ENCODE data around the gene GXYLT1.

Gene GXYLT1

GRCh38 chr12:42162965-42163364 lies 18.3 kb upstream of the GXYLT1 start:
- Histone ChIP-seq H3K27ac (no peak overlapping the region), H3K4me1 (peaks cover 0 to 13% (median 3%) of the 10 kb centered on the region in 10 experiments; a peak in 7 of 20 replicates), H3K9me3 (replicated peaks in 1 of 11) (no peaks in the 10 kb centered on the region), H3K4me2 (peak overlapping the region in 2 of 11 experiments; percentile 16 to 35; a peak in 5 of 22 replicates), H3K9ac (no peak overlapping the region), H3K27me3 (no peaks in the 10 kb centered on the region), H3K4me3 (no peak overlapping the region), H3K36me3 (peaks cover 17 to 48% (median 31%) of the 10 kb centered on the region in 11 experiments; a peak in 21 of 22 replicates), H4K20me1 (peaks cover 0 to 9% (median 0%) of the 10 kb centered on the region in 11 experiments; a peak in 2 of 22 replicates)
- TF ChIP-seq Cebpa-rat (IDR thresholded peaks at IDR 0.05) = no peak

DNA sequence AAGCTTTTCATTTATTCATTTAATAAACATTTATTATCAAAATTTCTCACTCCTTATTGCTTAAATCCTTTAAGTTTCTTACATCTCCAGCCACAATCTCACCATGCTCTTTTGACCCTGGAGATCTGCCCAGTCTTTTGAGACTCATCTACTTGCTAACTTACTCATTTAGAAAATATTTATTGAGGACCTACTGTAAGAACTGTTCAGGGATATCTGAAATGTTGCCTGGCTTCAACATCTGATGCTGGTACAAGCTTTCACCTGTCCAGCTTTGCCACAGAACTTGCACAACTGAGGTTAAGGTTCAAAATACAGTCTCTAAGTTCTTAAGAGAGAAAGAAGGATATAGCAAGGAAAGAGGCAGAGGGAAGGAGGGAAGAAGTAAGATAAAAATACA lies 17.5 kb upstream of the GXYLT1 start:
- Histone ChIP-seq H3K4me3 (no peak overlapping the region), H3K4me2 (no peak overlapping the region), H3K27me3 (no peaks in the 10 kb centered on the region), H3K9ac (no peak overlapping the region), H4K20me1 (peaks cover 0 to 9% (median 0%) of the 10 kb centered on the region in 11 experiments; a peak in 2 of 22 replicates), H3K4me1 (peaks cover 0 to 13% (median 3%) of the 10 kb centered on the region in 10 experiments; a peak in 7 of 20 replicates), H3K36me3 (peaks cover 23 to 46% (median 33%) of the 10 kb centered on the region in 11 experiments; a peak in 21 of 22 replicates), H3K9me3 (replicated peaks in 1 of 11) (no peaks in the 10 kb centered on the region), H3K27ac (no peak overlapping the region)
- no peak for TF ChIP-seq Cebpa-rat (IDR thresholded peaks at IDR 0.05)

DNA sequence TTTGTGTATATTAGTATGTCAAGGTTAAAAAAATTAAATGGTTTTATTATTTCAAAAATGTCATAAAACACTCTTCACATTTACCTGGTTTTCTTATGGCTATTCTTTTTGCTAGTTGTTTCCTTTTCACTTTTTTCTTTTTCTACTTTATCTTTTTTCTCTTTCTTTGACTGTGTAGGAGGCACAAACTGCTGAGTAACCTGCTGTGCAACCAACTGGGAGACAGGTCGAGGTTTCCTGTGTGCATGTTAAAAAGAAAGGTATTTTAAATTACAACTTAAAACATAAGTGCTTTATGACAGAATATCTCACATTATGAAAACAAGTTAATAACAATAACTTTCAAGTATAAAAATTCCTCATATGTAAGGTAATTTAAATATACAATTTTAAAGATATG lies 16.9 kb upstream of the GXYLT1 start:
- H3K36me3 ChIP-seq = peaks cover 24 to 48% (median 38%) of the 10 kb centered on the region in 11 experiments; a peak in 21 of 22 replicates
- no peaks in the 10 kb centered on the region for H3K9me3 ChIP-seq (replicated peaks in 1 of 11)
- no peak overlapping the region for H3K9ac ChIP-seq
- TF ChIP-seq Cebpa-rat (IDR thresholded peaks at IDR 0.05) = no peak
- H3K27me3 ChIP-seq = no peaks in the 10 kb centered on the region
- no peak overlapping the region for H3K4me2 ChIP-seq
- peaks cover 0 to 13% (median 3%) of the 10 kb centered on the region in 10 experiments; a peak in 7 of 20 replicates for H3K4me1 ChIP-seq
- no peak overlapping the region for H3K27ac ChIP-seq
- no peak overlapping the region for H3K4me3 ChIP-seq
- H4K20me1 ChIP-seq = peaks cover 0 to 9% (median 0%) of the 10 kb centered on the region in 11 experiments; a peak in 2 of 22 replicates

- TF ChIP-seq Cebpa-rat (IDR thresholded peaks at IDR 0.05) = no peak
- Histone ChIP-seq H3K9ac (no peak overlapping the region), H3K4me2 (no peak overlapping the region), H4K20me1 (0 out of 22 replicates have a peak, but pooled peaks cover 0 to 5% (median 0%) of the 10 kb centered on the region in 11 experiments), H3K9me3 (replicated peaks in 1 of 11) (no peaks in the 10 kb centered on the region), H3K27me3 (no peaks in the 10 kb centered on the region), H3K4me1 (no peaks in the 10 kb centered on the region), H3K36me3 (peaks cover 15 to 41% (median 30%) of the 10 kb centered on the region in 11 experiments; a peak in 21 of 22 replicates), H3K4me3 (no peak overlapping the region), H3K27ac (no peak overlapping the region)
Observed at GRCh38 chr12:42156232-42156631, 11.6 kb upstream of the GXYLT1 start.

- no peaks in the 10 kb centered on the region for H3K9me3 ChIP-seq (replicated peaks in 1 of 11)
- H3K27me3 ChIP-seq = no peaks in the 10 kb centered on the region
- H4K20me1 ChIP-seq = peaks cover 6 to 31% (median 20%) of the 10 kb centered on the region in 11 experiments; a peak in 16 of 22 replicates
- peak overlapping the region in 4 of 10 experiments; percentile 82 to 100 (median 93); a peak in 7 of 20 replicates for H3K4me3 ChIP-seq
- TF ChIP-seq Cebpa-rat (IDR thresholded peaks at IDR 0.05) = no peak
- peak overlapping the region in 2 of 11 experiments; percentile 80 to 84; a peak in 2 of 22 replicates for H3K27ac ChIP-seq
- peak overlapping the region; percentile 78 to 94 (median 83) for H3K4me2 ChIP-seq
- no peaks in the 10 kb centered on the region for H3K36me3 ChIP-seq
- H3K9ac ChIP-seq = peak overlapping the region in 4 of 11 experiments; percentile 2 to 90 (median 89); a peak in 3 of 22 replicates
- H3K4me1 ChIP-seq = peaks cover 18 to 37% (median 26%) of the 10 kb centered on the region in 10 experiments
Observed at GRCh38 chr12:42145552-42146215, 1.0 kb upstream of the GXYLT1 start.

- Histone ChIP-seq H4K20me1 (peaks cover 9 to 35% (median 25%) of the 10 kb centered on the region in 11 experiments; a peak in 16 of 22 replicates), H3K36me3 (no peaks in the 10 kb centered on the region), H3K27ac (peak overlapping the region in 10 of 11 experiments; percentile 22 to 91 (median 82); a peak in 17 of 22 replicates), H3K4me2 (peak overlapping the region; percentile 78 to 94 (median 83)), H3K4me1 (peaks cover 18 to 37% (median 26%) of the 10 kb centered on the region in 10 experiments), H3K9me3 (replicated peaks in 1 of 11) (no peaks in the 10 kb centered on the region), H3K9ac (peak overlapping the region; percentile 85 to 93 (median 89); a peak in 21 of 22 replicates), H3K4me3 (peak overlapping the region; percentile 82 to 100 (median 94)), H3K27me3 (no peaks in the 10 kb centered on the region)
- TF ChIP-seq Cebpa-rat (IDR thresholded peaks at IDR 0.05) = no peak
Observed at GRCh38 chr12:42145197-42145549, 499 bp upstream of the GXYLT1 start.

GRCh38 chr12:42144158-42144407 lies 591 bp downstream of the GXYLT1 start:
- peak overlapping the region; percentile 68 to 91 (median 81) for H3K27ac ChIP-seq
- peaks cover 9 to 45% (median 28%) of the 10 kb centered on the region in 11 experiments; a peak in 16 of 22 replicates for H4K20me1 ChIP-seq
- H3K36me3 ChIP-seq = no peaks in the 10 kb centered on the region
- peak overlapping the region; percentile 79 to 94 (median 83) for H3K4me2 ChIP-seq
- H3K4me3 ChIP-seq = peak overlapping the region; percentile 82 to 100 (median 94)
- H3K27me3 ChIP-seq = no peaks in the 10 kb centered on the region
- H3K4me1 ChIP-seq = peaks cover 18 to 37% (median 26%) of the 10 kb centered on the region in 10 experiments
- TF ChIP-seq Cebpa-rat (IDR thresholded peaks at IDR 0.05) = no peak
- H3K9ac ChIP-seq = peak overlapping the region; percentile 85 to 93 (median 89)
- no peaks in the 10 kb centered on the region for H3K9me3 ChIP-seq (replicated peaks in 1 of 11)

GRCh38 chr12:42143452-42144157 lies 1.1 kb downstream of the GXYLT1 start:
- peak overlapping the region; percentile 68 to 91 (median 81) for H3K27ac ChIP-seq

More at GRCh38 chr12:42143452-42144157, 1.1 kb downstream of the GXYLT1 start:
- peaks cover 10 to 50% (median 30%) of the 10 kb centered on the region in 11 experiments; a peak in 16 of 22 replicates for H4K20me1 ChIP-seq
- H3K36me3 ChIP-seq = no peaks in the 10 kb centered on the region
- peak overlapping the region; percentile 82 to 100 (median 94) for H3K4me3 ChIP-seq
- TF ChIP-seq Cebpa-rat (IDR thresholded peaks at IDR 0.05) = no peak
- H3K9me3 ChIP-seq (replicated peaks in 1 of 11) = no peaks in the 10 kb centered on the region
- H3K9ac ChIP-seq = peak overlapping the region; percentile 85 to 93 (median 89)
- H3K4me1 ChIP-seq = peaks cover 18 to 37% (median 26%) of the 10 kb centered on the region in 10 experiments
- no peaks in the 10 kb centered on the region for H3K27me3 ChIP-seq
- H3K4me2 ChIP-seq = peak overlapping the region; percentile 79 to 94 (median 83)
